Liver (tissue), 9 donors: ENCODE results near the gene SCN10A. TPM values are rescaled to one million over a fixed set of nuclear protein-coding genes. Genes with fewer than 3 reads are reported as not detected.

ENCODE experiments used
- DNase-seq: peaks from one replicate; pipeline ENCODE4 v3.0.0-alpha.2; 2017; ENCODE audit warnings: low spot score
- H3K27ac ChIP-seq, 2 donors: one replicate each; pipeline ENCODE4 v1.7.0; 2013; ENCODE audit warnings: inconsistent platforms in 2 of 2, low read length in 2 of 2, control low read depth in 1 of 2, low read depth in 1 of 2, mild to moderate bottlenecking in 1 of 2
- H3K27me3 ChIP-seq, 4 donors: one replicate each; pipeline versions ENCODE4 v1.6.1 to v1.7.0; 2013; ENCODE audit warnings: low read length in 3 of 4, inconsistent platforms in 1 of 4, mild to moderate bottlenecking in 1 of 4, moderate library complexity in 1 of 4; ENCODE audit not compliant: control insufficient read depth in 4 of 4, insufficient read depth in 4 of 4
- H3K36me3 ChIP-seq, 4 donors: one replicate each; pipeline versions ENCODE4 v1.6.1 to v1.7.0; 2013; ENCODE audit warnings: low read length in 3 of 4, mild to moderate bottlenecking in 3 of 4, low read depth in 1 of 4, moderate library complexity in 1 of 4; ENCODE audit not compliant: control insufficient read depth in 4 of 4, insufficient read depth in 3 of 4
- H3K4me1 ChIP-seq, 4 donors: one replicate each; pipeline versions ENCODE4 v1.6.1 to v1.7.0; 2013; ENCODE audit warnings: low read length in 3 of 4, mild to moderate bottlenecking in 3 of 4, moderate library complexity in 1 of 4; ENCODE audit not compliant: control insufficient read depth in 4 of 4, insufficient read depth in 4 of 4
- H3K4me3 ChIP-seq, 3 donors: one replicate each; pipeline versions ENCODE4 v1.6.1 to v1.7.0; 2013; ENCODE audit warnings: low read length in 3 of 3, control low read depth in 1 of 3, low read depth in 1 of 3, mild to moderate bottlenecking in 1 of 3
- H3K9ac ChIP-seq, 2 donors: one replicate each; pipeline ENCODE4 v1.7.0; 2013; ENCODE audit warnings: low read length in 2 of 2, mild to moderate bottlenecking in 2 of 2, moderate library complexity in 2 of 2, control low read depth in 1 of 2, low read depth in 1 of 2
- H3K9me3 ChIP-seq, 4 donors: one replicate each; pipeline versions ENCODE4 v1.6.1 to v1.7.0; 2013; ENCODE audit warnings: low read length in 3 of 4; ENCODE audit not compliant: control insufficient read depth in 4 of 4
- EGR1 ChIP-seq, 2 donors: IDR thresholded peaks; 2 replicates each; pipeline ENCODE4 v1.6.1; 2016 to 2018; ENCODE audit warnings: antibody characterized with exemption in 2 of 2, low read depth in 2 of 2
- FOXA1 ChIP-seq: IDR thresholded peaks from 2 replicates; pipeline ENCODE4 v1.6.1; 2016; ENCODE audit warnings: antibody characterized with exemption
- FOXA2 ChIP-seq: IDR thresholded peaks from 2 replicates; pipeline ENCODE4 v1.6.1; 2016; ENCODE audit warnings: antibody characterized with exemption
- GABPA ChIP-seq, 2 donors: IDR thresholded peaks in 1 of 2; conservative IDR thresholded peaks in 1 of 2; 2 replicates each; pipeline ENCODE4 v1.6.1; 2016; ENCODE audit warnings: antibody characterized with exemption in 2 of 2, mild to moderate bottlenecking in 1 of 2, moderate library complexity in 1 of 2
- HNF4A ChIP-seq, 2 donors: conservative IDR thresholded peaks; 2 replicates each; pipeline ENCODE4 v1.6.1; 2016; ENCODE audit warnings: antibody characterized with exemption in 2 of 2, mild to moderate bottlenecking in 2 of 2
- HNF4G ChIP-seq: IDR thresholded peaks from 2 replicates; pipeline ENCODE4 v1.6.1; 2016; ENCODE audit warnings: antibody characterized with exemption
- JUND ChIP-seq, 2 donors: IDR thresholded peaks; 2 replicates each; pipeline ENCODE4 v1.6.1; 2016; ENCODE audit warnings: antibody characterized with exemption in 2 of 2
- NR2F2 ChIP-seq: IDR thresholded peaks from 2 replicates; pipeline ENCODE4 v1.6.1; 2016; ENCODE audit warnings: antibody characterized with exemption
- RAD21 ChIP-seq, 2 donors: IDR thresholded peaks; 2 replicates each; pipeline ENCODE4 v1.6.1; 2016; ENCODE audit warnings: antibody characterized with exemption in 2 of 2, mild to moderate bottlenecking in 2 of 2
- REST ChIP-seq: IDR thresholded peaks from 2 replicates; pipeline ENCODE4 v1.6.1; 2016; ENCODE audit warnings: antibody characterized with exemption, mild to moderate bottlenecking
- RXRA ChIP-seq, 2 donors: IDR thresholded peaks; 2 replicates each; pipeline ENCODE4 v1.6.1; 2017 to 2018; ENCODE audit warnings: antibody characterized with exemption in 2 of 2, mild to moderate bottlenecking in 1 of 2
- SP1 ChIP-seq: IDR thresholded peaks from 2 replicates; pipeline ENCODE4 v1.6.1; 2018; ENCODE audit warnings: antibody characterized with exemption, mild to moderate bottlenecking
- TAF1 ChIP-seq: conservative IDR thresholded peaks from 2 replicates; pipeline ENCODE4 v1.6.1; 2016; ENCODE audit warnings: antibody characterized with exemption, mild to moderate bottlenecking
- YY1 ChIP-seq: IDR thresholded peaks from 2 replicates; pipeline ENCODE4 v1.6.1; 2016; ENCODE audit warnings: antibody characterized with exemption, mild to moderate bottlenecking
- WGBS: extraction: QIAGEN DNeasy Blood & Tissue Kit; methylation state at CpG from one replicate; pipeline ENCODE4 v1.1.7; 2013; 5-methylcytosine and 5-hydroxymethylcytosine counted together
- polyA plus RNA-seq, 2 donors: library from polyadenylated mRNA; stranded (reverse) in 1 of 2; unstranded in 1 of 2; fragments of 200-250 nt in 1 of 2; fragments of >200 nt in 1 of 2; fragmentation: Nextera tagmentation in 1 of 2; extraction: Ambion mirVana in 1 of 2; gene quantifications; one replicate each; pipeline versions ENCODE4 v1.2.1 to v1.2.3, GENCODE V29; 2013 to 2015
- total RNA-seq, 2 donors: library from RNA; depleted of rRNA; stranded (reverse); fragments of >200 nt; gene quantifications; one replicate each; pipeline ENCODE4 v1.2.3, GENCODE V29; 2014
- TF ChIP-seq, protein P1 (sequence below): IDR thresholded peaks from 2 replicates; pipeline ENCODE4 v1.6.1; 2016; ENCODE audit warnings: antibody characterized with exemption
- TF ChIP-seq, protein P2 (sequence below): IDR thresholded peaks from 2 replicates; pipeline ENCODE4 v1.6.1; 2016; ENCODE audit warnings: antibody characterized with exemption
- TF ChIP-seq, protein P3 (sequence below): IDR thresholded peaks from 2 replicates; pipeline ENCODE4 v1.6.1; 2016; ENCODE audit warnings: antibody characterized with exemption
- TF ChIP-seq, protein P4 (sequence below): fragments of 150-350 bp; IDR thresholded peaks from 2 replicates; pipeline ENCODE4 v1.5.1; 2017; ENCODE audit warnings: improper control_type of control experiment, low read depth, low read length; ENCODE audit not compliant: missing input control
- donor health status: healthy.
- donor health status: healthy.
- donor health status: healthy.
- donor health status: healthy.
- donor health status: healthy.

SCN10A gene
- total and polyA plus RNA-seq, 4 donors, result under 0.01 TPM; not detected in 3

GRCh38 chr3:38698061-38698460 is 118.0 kb downstream of the SCN10A start:
- Histone ChIP-seq H3K4me3 (no peak overlapping the region), H3K4me1 (no peaks in the 10 kb centered on the region), H3K36me3 (no peaks in the 10 kb centered on the region), H3K9ac (no peak overlapping the region), H3K27ac (no peak overlapping the region), H3K27me3 (no peaks in the 10 kb centered on the region), H3K9me3 (no peaks in the 10 kb centered on the region)
- no peak for TF ChIP-seq SP1
- no peak for TF ChIP-seq HNF4A (conservative IDR thresholded peaks at IDR 0.05)
- TF ChIP-seq REST, result no peak
- TF ChIP-seq, protein P1, sequence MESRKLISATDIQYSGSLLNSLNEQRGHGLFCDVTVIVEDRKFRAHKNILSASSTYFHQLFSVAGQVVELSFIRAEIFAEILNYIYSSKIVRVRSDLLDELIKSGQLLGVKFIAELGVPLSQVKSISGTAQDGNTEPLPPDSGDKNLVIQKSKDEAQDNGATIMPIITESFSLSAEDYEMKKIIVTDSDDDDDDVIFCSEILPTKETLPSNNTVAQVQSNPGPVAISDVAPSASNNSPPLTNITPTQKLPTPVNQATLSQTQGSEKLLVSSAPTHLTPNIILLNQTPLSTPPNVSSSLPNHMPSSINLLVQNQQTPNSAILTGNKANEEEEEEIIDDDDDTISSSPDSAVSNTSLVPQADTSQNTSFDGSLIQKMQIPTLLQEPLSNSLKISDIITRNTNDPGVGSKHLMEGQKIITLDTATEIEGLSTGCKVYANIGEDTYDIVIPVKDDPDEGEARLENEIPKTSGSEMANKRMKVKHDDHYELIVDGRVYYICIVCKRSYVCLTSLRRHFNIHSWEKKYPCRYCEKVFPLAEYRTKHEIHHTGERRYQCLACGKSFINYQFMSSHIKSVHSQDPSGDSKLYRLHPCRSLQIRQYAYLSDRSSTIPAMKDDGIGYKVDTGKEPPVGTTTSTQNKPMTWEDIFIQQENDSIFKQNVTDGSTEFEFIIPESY, result no peak
- no peak for TF ChIP-seq HNF4G
- no peak for TF ChIP-seq EGR1 (IDR thresholded peaks at IDR 0.05; ENCODE audit: low read depth in 2 of 2)
- TF ChIP-seq, protein P2, sequence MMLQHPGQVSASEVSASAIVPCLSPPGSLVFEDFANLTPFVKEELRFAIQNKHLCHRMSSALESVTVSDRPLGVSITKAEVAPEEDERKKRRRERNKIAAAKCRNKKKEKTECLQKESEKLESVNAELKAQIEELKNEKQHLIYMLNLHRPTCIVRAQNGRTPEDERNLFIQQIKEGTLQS, result no peak
- no peak for TF ChIP-seq YY1
- TF ChIP-seq TAF1, result no peak
- no peak for TF ChIP-seq RXRA (IDR thresholded peaks at IDR 0.05)
- TF ChIP-seq FOXA2, result no peak
- TF ChIP-seq, protein P3, sequence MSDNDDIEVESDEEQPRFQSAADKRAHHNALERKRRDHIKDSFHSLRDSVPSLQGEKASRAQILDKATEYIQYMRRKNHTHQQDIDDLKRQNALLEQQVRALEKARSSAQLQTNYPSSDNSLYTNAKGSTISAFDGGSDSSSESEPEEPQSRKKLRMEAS, result no peak
- TF ChIP-seq GABPA (IDR thresholded peaks at IDR 0.05 in 1 of 2, conservative IDR thresholded peaks at IDR 0.05 in 1 of 2), result no peak
- no peak for TF ChIP-seq JUND (IDR thresholded peaks at IDR 0.05)
- no peak for TF ChIP-seq RAD21 (IDR thresholded peaks at IDR 0.05)
- TF ChIP-seq, protein P4, sequence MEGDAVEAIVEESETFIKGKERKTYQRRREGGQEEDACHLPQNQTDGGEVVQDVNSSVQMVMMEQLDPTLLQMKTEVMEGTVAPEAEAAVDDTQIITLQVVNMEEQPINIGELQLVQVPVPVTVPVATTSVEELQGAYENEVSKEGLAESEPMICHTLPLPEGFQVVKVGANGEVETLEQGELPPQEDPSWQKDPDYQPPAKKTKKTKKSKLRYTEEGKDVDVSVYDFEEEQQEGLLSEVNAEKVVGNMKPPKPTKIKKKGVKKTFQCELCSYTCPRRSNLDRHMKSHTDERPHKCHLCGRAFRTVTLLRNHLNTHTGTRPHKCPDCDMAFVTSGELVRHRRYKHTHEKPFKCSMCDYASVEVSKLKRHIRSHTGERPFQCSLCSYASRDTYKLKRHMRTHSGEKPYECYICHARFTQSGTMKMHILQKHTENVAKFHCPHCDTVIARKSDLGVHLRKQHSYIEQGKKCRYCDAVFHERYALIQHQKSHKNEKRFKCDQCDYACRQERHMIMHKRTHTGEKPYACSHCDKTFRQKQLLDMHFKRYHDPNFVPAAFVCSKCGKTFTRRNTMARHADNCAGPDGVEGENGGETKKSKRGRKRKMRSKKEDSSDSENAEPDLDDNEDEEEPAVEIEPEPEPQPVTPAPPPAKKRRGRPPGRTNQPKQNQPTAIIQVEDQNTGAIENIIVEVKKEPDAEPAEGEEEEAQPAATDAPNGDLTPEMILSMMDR, result no peak
- no peak for TF ChIP-seq NR2F2
- DNase-seq, result no peak
- 92% methylated on average over 12 of the region's 12 CpGs for WGBS

DNA sequence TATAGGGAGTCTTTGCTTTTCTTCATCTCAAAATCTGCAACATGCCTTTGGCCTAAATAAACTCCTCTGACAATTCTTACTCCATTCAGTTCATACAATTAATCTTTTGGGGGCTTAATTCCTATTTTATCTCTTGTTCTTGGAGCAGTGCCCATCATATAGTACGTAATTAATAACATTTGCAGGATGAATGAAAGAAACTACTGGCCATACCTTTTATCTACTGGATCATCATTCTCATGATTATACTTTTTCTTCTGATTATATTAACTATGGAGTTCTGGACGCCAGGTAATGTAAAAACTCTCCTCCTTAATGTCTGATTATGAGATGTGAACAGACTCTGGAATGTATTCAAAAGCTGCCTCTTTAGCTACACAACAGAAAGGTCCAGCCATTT is 120.0 kb downstream of the SCN10A start:
- 67% methylated on average over 2 of the region's 2 CpGs for WGBS
- DNase-seq, result no peak
- TF ChIP-seq EGR1 (IDR thresholded peaks at IDR 0.05; ENCODE audit: low read depth in 2 of 2), result no peak
- no peak for TF ChIP-seq RAD21 (IDR thresholded peaks at IDR 0.05)
- TF ChIP-seq, protein P1, result no peak
- TF ChIP-seq, protein P2, result no peak
- no peak for TF ChIP-seq FOXA1
- TF ChIP-seq SP1, result no peak
- no peak for TF ChIP-seq JUND (IDR thresholded peaks at IDR 0.05)
- no peak for TF ChIP-seq RXRA (IDR thresholded peaks at IDR 0.05)
- no peaks in the 10 kb centered on the region for H3K9me3 ChIP-seq
- H3K4me1 ChIP-seq, result no peaks in the 10 kb centered on the region
- H3K36me3 ChIP-seq, result no peaks in the 10 kb centered on the region
- H3K9ac ChIP-seq, result no peak overlapping the region
- no peak overlapping the region for H3K27ac ChIP-seq
- H3K4me3 ChIP-seq, result no peak overlapping the region
- H3K27me3 ChIP-seq, result no peaks in the 10 kb centered on the region
